GM19023 (cell line): ENCODE measurements around the gene LCE2B.
"Not testable (repeated sequence)": the region's sequence is repeated elsewhere in the genome, so short reads cannot be mapped to it uniquely, and the experiment has no call there.

Source experiments
- ATAC-seq: cut with Tn5 transposase; IDR thresholded peaks from one replicate; pipeline ENCODE4 v1.9.1; 2021; ENCODE audit warnings: mild to moderate bottlenecking, moderate library complexity; ENCODE audit not compliant: unreplicated experiment

Gene LCE2B, protein sequence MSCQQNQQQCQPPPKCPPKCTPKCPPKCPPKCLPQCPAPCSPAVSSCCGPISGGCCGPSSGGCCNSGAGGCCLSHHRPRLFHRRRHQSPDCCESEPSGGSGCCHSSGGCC

DNA sequence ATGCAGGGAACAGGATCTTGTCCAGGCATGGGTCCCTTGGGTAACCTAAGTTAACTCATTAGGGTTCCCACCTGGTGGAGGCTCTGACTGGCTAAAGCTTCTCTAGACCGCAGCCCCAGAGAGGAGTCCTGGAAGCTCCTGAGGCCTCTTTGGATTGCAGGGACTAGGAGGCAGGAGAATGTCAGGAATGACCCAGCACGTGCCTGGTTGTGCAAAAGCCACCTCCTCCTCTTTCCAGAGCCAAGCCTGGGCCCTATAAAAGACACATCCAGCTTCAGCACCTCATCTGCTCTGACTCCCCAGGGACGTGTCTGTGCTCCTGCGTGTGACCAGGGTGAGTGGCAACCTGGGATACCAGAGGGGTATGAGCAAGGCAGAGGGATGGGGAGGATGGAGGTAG lies at the start of gene LCE2B:
Gene LCE2B, plus strand, starts transcription at position 301 of the 400 bp plus-strand sequence. CDS start 721 bp downstream, outside the sequence.
- ATAC-seq = not testable (repeated sequence)

DNA sequence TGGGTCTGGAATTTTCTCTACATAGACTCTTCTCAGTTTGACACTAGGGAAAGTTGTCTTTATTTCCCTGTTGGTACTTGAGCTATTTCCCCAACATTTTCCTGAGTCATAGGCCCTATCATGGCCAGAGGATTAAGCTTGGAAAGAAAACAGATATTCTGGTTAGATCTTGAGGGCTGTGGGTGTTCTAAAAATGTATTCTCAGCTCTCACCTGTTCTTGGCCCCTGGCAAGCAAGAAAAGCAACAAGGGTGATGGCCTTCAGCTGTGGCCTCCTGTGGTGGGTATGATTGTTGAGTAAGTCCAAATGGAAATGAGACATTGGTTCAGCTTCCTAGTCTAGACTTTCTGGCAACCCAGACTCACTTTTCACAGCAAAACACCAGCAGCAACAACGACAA lies 45.6 kb upstream of the LCE2B start:
- ATAC-seq = no peak

DNA sequence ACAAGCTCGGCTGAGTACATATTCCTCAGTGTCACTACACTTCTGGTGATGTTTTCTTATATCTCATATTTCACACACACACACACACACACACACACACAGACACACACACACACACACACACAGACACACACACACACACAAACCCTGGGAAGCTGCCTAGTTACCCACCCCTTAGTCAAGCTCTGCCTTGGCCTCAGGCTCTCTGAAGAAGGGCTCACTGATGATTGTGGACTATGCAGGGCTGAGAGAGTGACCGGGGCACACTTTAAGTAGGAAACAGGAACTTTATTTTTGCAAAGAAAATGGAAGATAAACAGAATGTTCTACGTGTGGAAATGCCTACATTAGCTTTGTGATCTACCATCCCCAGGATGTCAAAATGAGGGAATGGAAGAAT lies 42.0 kb upstream of the LCE2B start:
- no peak for ATAC-seq

DNA sequence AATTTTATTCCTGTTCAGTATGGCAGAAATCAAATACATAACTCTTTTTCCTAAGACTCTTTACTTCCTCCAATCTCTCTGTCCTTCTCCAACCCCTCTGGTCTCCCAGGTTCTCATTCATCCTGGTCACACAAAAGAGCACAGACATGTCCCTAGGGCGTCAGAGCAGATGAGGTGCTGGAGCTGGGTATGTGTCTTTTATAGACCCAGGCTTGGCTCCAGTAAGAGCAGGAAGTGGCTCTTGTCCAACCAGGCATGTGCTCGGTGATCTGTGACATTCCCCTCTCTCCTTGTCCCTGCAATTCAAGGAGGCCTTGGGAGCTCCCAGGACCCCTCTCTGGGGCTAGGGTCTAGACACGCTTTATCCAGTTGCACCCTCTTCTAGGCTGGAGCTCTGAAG lies 40.8 kb upstream of the LCE2B start:
- no peak for ATAC-seq

DNA sequence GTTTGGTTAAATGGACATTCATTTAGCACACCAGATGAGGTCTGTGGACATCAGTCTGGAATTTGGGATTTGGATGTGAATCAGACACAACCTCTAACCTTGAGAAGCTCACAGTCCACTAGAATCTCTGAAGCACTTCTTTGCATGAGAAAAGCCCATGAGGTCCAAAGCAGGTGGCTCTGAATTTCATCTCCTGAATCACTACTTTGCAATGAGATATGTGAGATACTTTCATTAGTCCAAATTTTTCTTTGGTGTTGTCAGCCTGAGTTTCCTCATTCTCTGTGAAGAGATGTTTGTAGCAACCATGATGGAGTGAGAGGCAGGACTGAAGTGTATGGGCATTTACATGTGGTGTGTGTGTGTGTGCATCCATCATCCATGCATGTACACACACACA lies 39.3 kb upstream of the LCE2B start:
- ATAC-seq = no peak

DNA sequence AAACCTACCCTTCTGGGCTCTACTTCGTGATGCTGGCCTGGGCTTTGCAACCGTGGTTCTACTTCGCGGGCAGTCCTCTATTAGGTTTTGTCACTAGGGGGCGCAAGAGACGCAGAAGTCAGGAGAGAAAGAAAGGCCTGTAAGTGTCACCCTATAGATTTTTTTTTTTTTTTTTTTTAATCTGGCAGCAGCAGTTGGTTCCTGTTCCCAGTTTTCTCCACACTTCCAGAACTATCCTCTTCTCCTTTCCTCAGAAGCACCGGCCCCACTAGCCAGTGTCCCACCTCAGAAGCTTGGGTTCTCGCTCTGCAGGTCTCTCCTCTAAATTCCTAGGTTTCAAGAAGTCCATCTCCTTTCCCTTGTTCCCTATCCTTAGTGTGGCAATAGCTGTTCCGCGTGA lies 31.8 kb upstream of the LCE2B start:
- ATAC-seq = no peak

DNA sequence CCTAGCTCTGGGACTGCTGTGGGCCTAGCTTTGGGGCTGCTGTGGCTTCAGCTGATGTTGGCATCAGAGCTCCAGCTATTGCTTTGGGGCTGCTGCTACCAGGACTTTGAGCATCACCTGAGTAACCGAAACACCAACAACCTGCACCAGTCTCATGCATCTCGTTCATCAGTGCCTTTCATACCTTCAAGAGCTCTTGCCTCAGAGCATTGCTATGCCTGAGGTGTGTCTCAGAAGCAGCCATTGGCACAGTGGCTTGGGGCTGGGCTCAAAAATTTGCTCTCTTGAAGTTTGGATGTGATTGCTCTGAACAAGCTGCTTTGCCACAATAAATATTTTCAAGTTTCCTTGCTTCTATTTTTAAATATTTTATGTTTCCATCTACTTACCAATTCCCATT lies 29.5 kb upstream of the LCE2B start:
- no peak for ATAC-seq

DNA sequence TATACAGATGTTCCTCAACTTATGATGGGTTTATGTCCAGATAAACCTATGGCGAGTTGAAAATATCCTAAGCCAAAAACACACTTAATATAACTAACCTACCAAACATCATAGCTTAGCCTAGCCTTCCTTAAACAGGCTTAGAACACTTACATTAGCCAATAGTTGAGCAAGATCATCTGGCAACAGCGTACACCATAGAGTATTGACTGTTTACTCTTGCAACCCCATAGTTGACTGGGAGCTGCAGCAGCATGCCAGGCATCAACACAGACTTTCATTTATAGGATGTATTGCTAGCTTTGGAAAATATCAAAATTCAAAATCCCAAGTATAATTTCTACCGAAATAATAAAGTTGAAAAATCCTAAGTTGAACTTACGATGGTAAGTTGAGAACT lies 28.2 kb upstream of the LCE2B start:
- ATAC-seq = no peak

DNA sequence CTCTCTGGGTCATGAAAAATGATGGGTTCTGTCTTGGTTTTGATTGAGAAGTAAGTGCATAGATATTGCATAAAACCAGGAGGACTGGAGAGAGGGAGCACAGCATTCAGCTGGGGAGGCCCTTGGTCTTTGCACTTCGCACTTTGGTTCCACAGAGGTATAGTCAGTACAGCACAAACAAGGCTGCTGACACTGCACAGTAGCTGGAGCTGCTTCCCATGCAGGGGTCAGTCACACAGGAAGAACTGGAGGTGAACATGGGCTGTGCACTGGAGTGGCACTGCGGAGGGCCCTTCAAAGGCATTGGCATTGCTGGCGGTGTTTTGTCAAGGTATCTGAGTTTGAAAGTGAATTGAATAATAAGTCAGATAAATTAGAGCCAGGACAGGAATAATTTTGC lies 27.3 kb upstream of the LCE2B start:
- ATAC-seq = no peak

DNA sequence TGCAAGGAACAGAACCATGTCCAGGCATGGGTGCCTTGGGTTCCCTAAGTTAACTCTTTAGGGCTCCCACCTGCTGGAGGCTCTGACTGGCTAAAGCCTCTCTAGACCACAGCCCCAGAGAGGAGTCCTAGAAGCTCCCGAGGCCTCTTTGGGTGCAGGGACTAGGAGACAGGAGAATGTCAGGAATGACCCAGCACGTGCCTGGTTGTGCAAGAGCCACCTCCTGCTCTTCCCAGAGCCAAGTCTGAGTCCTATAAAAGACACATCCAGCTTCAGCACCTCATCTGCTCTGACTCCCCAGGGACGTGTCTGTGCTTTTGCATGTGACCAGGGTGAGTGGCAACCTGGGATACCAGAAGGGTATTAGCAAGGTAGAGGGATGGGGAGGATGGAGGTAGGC lies 22.8 kb upstream of the LCE2B start, which contains the start of gene LCE2D:
Gene LCE2D, plus strand, starts transcription at position 283 of the 400 bp plus-strand sequence. CDS start 726 bp downstream, outside the sequence.
- no peak for ATAC-seq

DNA sequence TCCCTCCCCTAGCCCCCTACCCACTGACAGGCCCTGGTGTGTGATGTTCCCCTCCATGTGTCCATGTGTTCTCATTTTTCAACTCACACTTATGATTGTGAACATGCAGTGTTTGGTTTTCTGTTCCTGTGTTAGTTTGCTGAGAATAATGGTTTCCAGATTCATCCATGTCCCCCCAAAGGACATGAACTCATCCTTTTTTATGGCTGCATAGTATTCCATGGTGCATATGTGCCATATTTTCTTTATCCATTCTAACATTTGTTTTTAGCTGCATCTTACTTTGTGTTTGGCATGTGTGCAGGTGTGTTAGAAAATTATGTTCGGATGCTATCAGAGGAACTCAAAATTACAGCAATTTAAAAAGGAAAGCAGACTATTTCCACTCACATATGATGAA lies 19.8 kb upstream of the LCE2B start:
- ATAC-seq = not testable (repeated sequence)

DNA sequence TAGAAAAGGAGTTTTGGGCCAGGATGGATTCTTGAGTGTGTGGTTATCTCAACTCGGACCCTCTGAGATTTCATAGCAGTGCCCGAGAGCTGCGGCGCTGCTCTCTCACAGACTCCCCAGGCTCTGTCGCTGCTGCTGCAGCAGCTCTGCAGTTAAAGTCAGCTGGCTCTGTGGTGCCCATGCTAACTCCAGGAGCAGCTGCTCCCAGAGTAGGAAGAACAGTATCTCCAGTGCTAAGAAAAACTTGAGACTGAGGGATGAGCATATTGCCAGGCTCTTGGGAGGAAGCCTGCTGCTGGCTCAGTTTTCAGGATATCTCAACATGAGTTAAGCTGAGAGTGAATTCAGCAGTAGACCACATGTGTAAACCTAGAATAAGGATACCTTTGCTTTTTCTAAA lies 18.3 kb upstream of the LCE2B start:
- ATAC-seq = no peak

DNA sequence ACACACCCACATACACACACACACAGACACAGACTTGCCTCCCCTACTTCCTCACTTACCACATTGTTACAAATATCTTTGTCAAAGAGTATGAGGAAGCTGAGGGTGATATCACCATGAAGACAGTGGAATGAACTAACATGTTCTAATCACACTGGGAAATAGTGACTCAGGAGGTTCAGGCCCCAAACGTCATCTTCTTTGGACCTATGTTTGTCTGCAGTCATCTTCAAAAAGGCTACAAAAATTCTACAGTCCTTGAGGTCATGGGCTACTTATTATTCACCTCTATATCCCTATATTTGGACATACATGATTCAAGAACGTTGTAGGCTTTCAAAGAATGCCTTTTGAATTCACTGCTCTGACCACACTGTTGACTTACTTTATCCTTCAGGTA lies 12.9 kb upstream of the LCE2B start:
- ATAC-seq = no peak

DNA sequence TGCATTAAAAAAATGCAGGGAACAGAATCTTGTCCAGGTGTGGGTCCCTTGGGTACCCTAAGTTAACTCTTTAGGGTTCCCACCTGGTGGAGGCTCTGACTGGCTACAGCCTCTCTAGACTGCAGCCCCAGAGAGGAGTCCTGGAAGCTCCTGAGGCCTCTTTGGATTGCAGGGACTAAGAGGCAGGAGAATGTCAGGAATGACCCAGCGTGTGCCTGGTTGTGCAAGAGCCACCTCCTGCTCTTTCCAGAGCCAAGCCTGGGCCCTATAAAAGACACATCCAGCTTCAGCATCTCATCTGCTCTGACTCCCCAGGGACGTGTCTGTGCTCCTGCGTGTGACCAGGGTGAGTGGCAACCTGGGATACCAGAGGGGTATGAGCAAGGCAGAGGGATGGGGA lies 10.9 kb upstream of the LCE2B start, which contains the start of gene LCE2C:
Gene LCE2C, plus strand, starts transcription at position 297 of the 400 bp plus-strand sequence. CDS start 737 bp downstream, outside the sequence.
- ATAC-seq = not testable (repeated sequence)

DNA sequence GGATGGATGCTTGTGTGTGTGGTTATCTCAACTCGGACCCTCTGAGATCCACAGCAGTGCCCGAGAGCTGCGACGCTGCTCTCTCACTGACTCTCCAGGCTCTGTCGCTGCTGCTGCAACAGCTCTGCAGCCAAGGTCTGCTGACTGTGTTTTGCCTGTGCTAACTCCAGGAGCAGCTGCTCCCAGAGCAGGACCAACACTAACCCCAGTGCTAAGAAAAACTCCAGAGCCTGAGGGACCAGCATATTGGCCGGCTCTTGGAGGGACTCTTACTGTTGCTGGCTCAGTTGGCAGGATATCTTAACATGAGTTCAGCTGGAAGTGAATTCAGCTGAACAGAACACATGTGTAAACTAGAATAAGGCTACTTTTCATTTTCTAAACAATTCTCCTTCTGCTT lies 6.5 kb upstream of the LCE2B start:
- ATAC-seq = no peak

DNA sequence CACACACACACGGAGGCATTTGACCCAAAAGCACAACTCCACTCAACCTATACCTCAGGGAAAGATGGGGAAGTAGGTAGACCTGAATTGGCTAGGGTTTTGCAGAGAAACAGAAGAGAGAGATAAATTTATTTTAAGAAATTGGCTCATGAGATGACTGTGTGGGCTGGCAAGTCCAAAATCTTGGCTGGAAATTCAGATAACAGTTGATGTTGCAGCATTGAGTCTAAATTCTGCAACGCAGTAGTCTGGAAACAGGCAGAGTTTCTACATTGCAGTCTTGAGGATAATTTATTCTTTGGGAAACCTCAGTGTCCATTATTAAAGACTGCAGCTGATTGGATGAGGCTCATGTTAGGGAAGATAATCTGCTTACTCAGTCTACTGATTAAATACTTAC lies 4.3 kb upstream of the LCE2B start:
- no peak for ATAC-seq

DNA sequence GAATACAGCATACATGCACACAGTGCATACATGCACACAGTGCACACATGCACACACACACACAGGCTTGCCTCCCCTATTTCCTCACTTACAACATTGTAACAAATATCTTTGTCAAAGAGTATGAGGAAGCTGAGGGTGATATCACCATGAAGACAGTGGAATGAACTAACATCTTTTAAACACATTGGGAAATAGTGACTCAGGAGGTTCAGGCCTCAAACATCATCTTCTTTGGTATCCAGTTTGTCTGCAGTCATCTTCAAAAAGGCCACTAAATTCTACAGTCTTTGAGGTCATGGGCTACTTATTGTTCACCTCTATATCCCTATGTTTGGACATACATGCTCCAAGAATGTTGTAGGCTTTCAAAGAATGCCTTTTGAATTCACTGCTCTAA lies 2.1 kb upstream of the LCE2B start:
- no peak for ATAC-seq

DNA sequence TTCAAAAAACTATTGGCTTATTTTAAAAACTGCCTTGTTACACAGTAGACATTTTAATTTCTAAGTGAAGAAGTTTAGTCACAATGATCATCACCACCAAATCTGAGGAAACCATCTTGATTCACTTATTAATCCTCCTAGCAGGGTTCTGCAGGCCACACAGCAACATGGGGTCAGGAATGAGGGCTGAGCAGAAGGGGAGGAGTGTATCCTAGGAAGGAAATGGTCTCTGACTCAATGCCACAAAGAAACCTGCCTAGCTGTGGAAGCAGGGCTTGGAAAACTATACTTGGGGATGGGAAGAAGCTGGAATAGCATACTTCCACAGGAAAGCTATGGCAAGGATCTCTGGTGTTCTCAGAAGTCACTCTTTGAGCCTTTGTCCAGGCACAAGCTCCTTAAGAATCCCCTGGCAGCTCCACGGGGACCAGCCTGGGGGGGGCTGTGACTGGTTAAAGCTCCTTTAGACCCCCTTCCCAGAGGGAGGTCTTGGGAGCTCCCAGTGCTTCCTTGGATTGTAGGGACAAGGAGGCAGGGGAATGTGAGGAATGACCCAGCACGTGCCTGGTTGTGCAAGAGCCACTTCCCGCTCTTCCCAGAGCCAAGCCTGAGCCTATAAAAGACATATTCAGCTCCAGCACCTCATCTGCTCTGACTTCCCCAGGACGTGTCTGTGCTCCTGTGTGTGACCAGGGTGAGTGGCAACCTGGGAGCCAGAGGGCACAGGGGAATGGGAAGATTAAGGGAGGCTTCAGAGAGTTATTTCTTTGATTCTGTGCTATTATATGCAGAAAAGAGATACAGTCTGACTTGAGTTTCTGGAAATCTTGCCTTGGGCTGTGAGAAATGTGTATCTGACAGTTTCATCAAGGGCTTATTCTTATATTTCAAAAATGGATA lies 12.0 kb downstream of the LCE2B start, which contains the start of gene LCE2A:
Gene LCE2A, plus strand, starts transcription at position 645 of the 900 bp plus-strand sequence. CDS start 557 bp downstream, outside the sequence.
- no peak for ATAC-seq

DNA sequence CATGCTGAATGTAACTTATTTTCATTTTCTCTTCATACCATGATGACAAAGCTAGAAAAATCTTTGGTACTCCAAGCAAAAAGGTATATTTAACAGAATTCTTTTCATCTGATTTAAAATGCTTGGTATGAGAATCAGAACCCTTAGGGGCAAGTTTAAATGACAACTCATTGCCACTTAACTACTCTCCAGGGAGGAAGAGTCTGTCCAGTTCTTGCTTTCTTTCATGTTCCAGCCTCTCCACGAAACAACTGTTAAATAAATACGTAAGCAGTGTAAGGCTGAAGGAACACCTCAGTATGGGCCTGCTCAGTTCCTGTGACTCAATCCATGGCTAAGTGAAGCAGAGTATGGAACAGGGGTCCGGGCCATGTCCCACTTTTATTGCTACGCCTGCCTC lies 13.8 kb downstream of the LCE2B start:
- no peak for ATAC-seq

DNA sequence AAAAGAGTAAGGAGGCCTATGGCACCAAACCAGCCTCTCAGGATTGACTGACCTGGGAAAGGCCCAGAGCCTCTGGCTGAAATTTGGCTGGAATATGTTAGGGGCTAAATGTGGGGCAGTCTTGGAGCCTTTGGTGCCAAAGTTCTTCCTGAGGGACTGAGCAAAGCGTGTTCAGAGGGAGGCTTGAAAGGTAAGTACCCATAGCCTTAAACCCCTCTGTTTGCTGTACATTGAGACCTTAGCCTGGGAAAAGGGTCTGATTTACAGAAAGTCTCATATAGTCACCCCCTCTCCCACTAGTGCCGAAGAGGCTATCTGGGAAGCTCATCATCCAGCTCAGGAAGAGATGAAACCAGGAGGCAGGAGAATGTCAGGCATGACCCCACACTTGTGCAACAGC lies 21.9 kb downstream of the LCE2B start, which contains the start of gene LCE4A:
Gene LCE4A, plus strand, starts transcription at position 301 of the 400 bp plus-strand sequence. CDS start 916 bp downstream, outside the sequence.
- ATAC-seq = no peak

DNA sequence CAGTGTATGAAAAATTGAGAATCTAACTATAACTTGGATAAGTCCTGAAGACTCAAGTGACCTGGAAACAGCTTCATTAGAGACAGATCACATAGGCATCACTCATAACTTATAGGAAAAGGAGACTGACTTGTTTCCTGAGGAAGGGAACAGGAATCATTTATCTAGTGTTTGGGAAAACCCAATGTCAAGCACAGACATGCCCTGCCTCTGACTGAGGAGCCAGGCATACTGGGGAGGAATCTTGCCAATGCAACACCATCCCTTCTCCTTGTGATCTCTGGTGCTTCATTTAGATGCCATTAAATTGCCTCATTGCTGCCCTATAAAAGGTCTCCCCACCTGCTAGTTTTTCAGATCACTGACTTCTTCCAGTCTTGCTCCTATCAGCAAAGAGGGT lies 32.3 kb downstream of the LCE2B start:
- no peak for ATAC-seq

DNA sequence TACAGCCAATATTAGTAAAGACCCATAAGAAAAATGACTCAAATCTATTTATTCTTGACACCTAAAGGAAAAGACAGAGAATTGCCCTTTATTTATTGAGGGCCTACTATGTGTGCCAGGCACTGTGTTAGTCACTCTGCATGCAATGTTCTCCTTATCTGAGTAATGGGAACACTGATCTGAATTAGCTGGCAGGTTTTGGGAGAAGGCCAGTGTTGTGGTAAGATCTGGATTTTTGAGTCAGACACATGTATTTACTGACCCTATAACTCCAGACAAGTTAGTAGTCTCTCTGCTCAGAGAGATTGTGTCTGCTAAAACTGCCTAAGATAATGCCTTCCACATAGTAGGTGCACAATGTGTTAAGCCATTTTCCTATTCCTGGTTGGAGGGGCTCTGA lies 39.3 kb downstream of the LCE2B start:
- ATAC-seq = no peak
